Measurements from ENCODE around the gene VPS25.

Gene VPS25

GRCh38 chr17:42821176-42821575 lies 47.9 kb downstream of the VPS25 start:
- Histone ChIP-seq H3K4me1 (ENCODE audit: insufficient read depth, low read length) (peaks cover 29% of the 10 kb centered on the region), H3K4me3 (ENCODE audit: low read depth in 1 of 2, low read length in 2 of 2) (no peak overlapping the region), H3K27me3 (ENCODE audit: insufficient read depth, low read length, poor library complexity) (no peaks in the 10 kb centered on the region), H3K27ac (ENCODE audit: low read length) (no peak overlapping the region), H2AFZ (ENCODE audit: low read depth, low read length) (no peak overlapping the region), H3K36me3 (ENCODE audit: insufficient read depth, low read length) (peaks cover 65% of the 10 kb centered on the region), H4K20me1 (ENCODE audit: insufficient read depth, low read length) (no peaks in the 10 kb centered on the region), H3K9me3 (ENCODE audit: insufficient read depth, low read length, severe bottlenecking) (no peaks in the 10 kb centered on the region), H3K79me2 (ENCODE audit: insufficient read depth, low read length) (peaks cover 32% of the 10 kb centered on the region), H3K4me2 (ENCODE audit: insufficient read depth, low read length) (no peak overlapping the region), H3K9ac (ENCODE audit: low read depth, low read length) (no peak overlapping the region)
- no peak for ATAC-seq (ENCODE audit: insufficient read depth, low read depth)
- TF ChIP-seq, protein P1, sequence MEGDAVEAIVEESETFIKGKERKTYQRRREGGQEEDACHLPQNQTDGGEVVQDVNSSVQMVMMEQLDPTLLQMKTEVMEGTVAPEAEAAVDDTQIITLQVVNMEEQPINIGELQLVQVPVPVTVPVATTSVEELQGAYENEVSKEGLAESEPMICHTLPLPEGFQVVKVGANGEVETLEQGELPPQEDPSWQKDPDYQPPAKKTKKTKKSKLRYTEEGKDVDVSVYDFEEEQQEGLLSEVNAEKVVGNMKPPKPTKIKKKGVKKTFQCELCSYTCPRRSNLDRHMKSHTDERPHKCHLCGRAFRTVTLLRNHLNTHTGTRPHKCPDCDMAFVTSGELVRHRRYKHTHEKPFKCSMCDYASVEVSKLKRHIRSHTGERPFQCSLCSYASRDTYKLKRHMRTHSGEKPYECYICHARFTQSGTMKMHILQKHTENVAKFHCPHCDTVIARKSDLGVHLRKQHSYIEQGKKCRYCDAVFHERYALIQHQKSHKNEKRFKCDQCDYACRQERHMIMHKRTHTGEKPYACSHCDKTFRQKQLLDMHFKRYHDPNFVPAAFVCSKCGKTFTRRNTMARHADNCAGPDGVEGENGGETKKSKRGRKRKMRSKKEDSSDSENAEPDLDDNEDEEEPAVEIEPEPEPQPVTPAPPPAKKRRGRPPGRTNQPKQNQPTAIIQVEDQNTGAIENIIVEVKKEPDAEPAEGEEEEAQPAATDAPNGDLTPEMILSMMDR (IDR thresholded peaks at IDR 0.05; ENCODE audit: borderline replicate concordance, extremely low read depth, low read length, poor library complexity, severe bottlenecking), result no peak
- TF ChIP-seq EZH2 (IDR thresholded peaks at IDR 0.05; ENCODE audit: borderline replicate concordance, low read depth, low read length, severe bottlenecking), result no peak
- DNase-seq, result no peak

- no peak for ATAC-seq (ENCODE audit: insufficient read depth, low read depth)
- H3K79me2 ChIP-seq (ENCODE audit: insufficient read depth, low read length), result peaks cover 22% of the 10 kb centered on the region
These were observed 54.2 kb downstream of the VPS25 start for GRCh38 chr17:42827472-42827871.

More at GRCh38 chr17:42827472-42827871, 54.2 kb downstream of the VPS25 start:
- Histone ChIP-seq H3K9me3 (ENCODE audit: insufficient read depth, low read length, severe bottlenecking) (no peaks in the 10 kb centered on the region), H3K9ac (ENCODE audit: low read depth, low read length) (no peak overlapping the region), H3K27ac (ENCODE audit: low read length) (no peak overlapping the region), H4K20me1 (ENCODE audit: insufficient read depth, low read length) (no peaks in the 10 kb centered on the region), H3K4me1 (ENCODE audit: insufficient read depth, low read length) (peaks cover 33% of the 10 kb centered on the region), H3K36me3 (ENCODE audit: insufficient read depth, low read length) (0 out of 2 replicates have a peak, but pooled peaks cover 5% of the 10 kb centered on the region), H2AFZ (ENCODE audit: low read depth, low read length) (no peak overlapping the region), H3K4me2 (ENCODE audit: insufficient read depth, low read length) (no peak overlapping the region), H3K4me3 (ENCODE audit: low read depth in 1 of 2, low read length in 2 of 2) (no peak overlapping the region), H3K27me3 (ENCODE audit: insufficient read depth, low read length, poor library complexity) (no peaks in the 10 kb centered on the region)
- no peak for DNase-seq
- no peak for TF ChIP-seq EZH2 (IDR thresholded peaks at IDR 0.05; ENCODE audit: borderline replicate concordance, low read depth, low read length, severe bottlenecking)
- TF ChIP-seq, protein P1 (IDR thresholded peaks at IDR 0.05; ENCODE audit: borderline replicate concordance, extremely low read depth, low read length, poor library complexity, severe bottlenecking), result no peak

Measured in DND-41 (cell line).